Gastrocnemius medialis (tissue), 4 donors: ENCODE results near the gene ZNF660.

Experiments
- POLR2A ChIP-seq, 2 donors: fragments of 450-650 bp; IDR thresholded peaks; one replicate each; pipeline ENCODE4 v1.6.1; 2017; ENCODE audit warnings: antibody characterized with exemption in 2 of 2, mild to moderate bottlenecking in 2 of 2, moderate library complexity in 2 of 2
- TF ChIP-seq, protein P1 (sequence below), 5 experiments: fragments of 450-650 bp in 3 of 5; fragments of 200-600 bp in 2 of 5; sonication (generic) in 2 of 5; IDR thresholded peaks in 4 of 5; conservative IDR thresholded peaks in 1 of 5; 1 replicate in 4 of 5; 2 replicates in 1 of 5; pipeline ENCODE4 v1.5.1; 2016 to 2019; ENCODE audit warnings: antibody characterized with exemption in 5 of 5, mild to moderate bottlenecking in 3 of 5, moderate library complexity in 3 of 5

DNA sequence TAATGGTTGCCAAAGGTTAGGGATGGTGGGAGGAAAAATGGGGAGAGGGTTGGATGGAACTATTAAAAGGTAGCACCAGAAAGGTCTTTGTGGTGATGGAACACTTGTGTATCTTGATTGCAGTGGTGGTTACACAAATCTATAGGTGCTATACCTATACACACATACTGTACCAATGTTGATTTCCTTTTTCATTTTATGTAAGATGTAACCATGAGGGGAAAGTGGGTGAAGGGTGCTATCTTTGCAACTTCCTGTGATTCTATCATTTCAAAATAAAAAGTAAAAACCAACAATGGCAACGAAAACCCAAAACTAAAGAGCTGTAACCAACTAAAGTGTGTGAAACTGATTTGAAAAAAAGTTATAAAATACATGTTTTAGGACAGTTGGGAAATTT, 63.0 kb downstream of the ZNF660 start:
- TF ChIP-seq POLR2A (IDR thresholded peaks at IDR 0.05) = no peak
- TF ChIP-seq, protein P1, sequence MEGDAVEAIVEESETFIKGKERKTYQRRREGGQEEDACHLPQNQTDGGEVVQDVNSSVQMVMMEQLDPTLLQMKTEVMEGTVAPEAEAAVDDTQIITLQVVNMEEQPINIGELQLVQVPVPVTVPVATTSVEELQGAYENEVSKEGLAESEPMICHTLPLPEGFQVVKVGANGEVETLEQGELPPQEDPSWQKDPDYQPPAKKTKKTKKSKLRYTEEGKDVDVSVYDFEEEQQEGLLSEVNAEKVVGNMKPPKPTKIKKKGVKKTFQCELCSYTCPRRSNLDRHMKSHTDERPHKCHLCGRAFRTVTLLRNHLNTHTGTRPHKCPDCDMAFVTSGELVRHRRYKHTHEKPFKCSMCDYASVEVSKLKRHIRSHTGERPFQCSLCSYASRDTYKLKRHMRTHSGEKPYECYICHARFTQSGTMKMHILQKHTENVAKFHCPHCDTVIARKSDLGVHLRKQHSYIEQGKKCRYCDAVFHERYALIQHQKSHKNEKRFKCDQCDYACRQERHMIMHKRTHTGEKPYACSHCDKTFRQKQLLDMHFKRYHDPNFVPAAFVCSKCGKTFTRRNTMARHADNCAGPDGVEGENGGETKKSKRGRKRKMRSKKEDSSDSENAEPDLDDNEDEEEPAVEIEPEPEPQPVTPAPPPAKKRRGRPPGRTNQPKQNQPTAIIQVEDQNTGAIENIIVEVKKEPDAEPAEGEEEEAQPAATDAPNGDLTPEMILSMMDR (IDR thresholded peaks at IDR 0.05 in 4 of 5, conservative IDR thresholded peaks at IDR 0.05 in 1 of 5) = no peak
